ENCODE measurements around the gene SRGAP1.

The SRGAP1 gene

GRCh38 chr12:63911341-63911740, 66.8 kb downstream of the SRGAP1 start:
- FAIRE-seq = no peak

- no peak for FAIRE-seq
These were observed 68.2 kb downstream of the SRGAP1 start for GRCh38 chr12:63912651-63913050.

GRCh38 chr12:63913929-63914328, 69.4 kb downstream of the SRGAP1 start:
- FAIRE-seq = no peak

GRCh38 chr12:63915105-63915800, 70.8 kb downstream of the SRGAP1 start:
- FAIRE-seq = no peak

- no peak for FAIRE-seq
These were observed 72.3 kb downstream of the SRGAP1 start for GRCh38 chr12:63916561-63917476.

GRCh38 chr12:63917477-63917862, 73.0 kb downstream of the SRGAP1 start:
- FAIRE-seq = no peak

GRCh38 chr12:63917864-63918799, 73.6 kb downstream of the SRGAP1 start:
- FAIRE-seq = no peak

GRCh38 chr12:63918800-63919300, 74.3 kb downstream of the SRGAP1 start:
- no peak for FAIRE-seq

GRCh38 chr12:63919756-63920155, 75.3 kb downstream of the SRGAP1 start:
- no peak for FAIRE-seq

GRCh38 chr12:63921157-63921556, 76.7 kb downstream of the SRGAP1 start:
- no peak for FAIRE-seq

GRCh38 chr12:63922474-63922873, 78.0 kb downstream of the SRGAP1 start:
- FAIRE-seq = no peak

GRCh38 chr12:63924781-63925180, 80.3 kb downstream of the SRGAP1 start:
- no peak for FAIRE-seq

GRCh38 chr12:63927511-63927910, 83.0 kb downstream of the SRGAP1 start:
- no peak for FAIRE-seq

GRCh38 chr12:63928305-63928704, 83.8 kb downstream of the SRGAP1 start:
- FAIRE-seq = no peak

GRCh38 chr12:63929426-63929825, 84.9 kb downstream of the SRGAP1 start:
- no peak for FAIRE-seq

- no peak for FAIRE-seq
These were observed 86.5 kb downstream of the SRGAP1 start for GRCh38 chr12:63930971-63931370.

GRCh38 chr12:63931703-63932102, 87.2 kb downstream of the SRGAP1 start:
- no peak for FAIRE-seq

GRCh38 chr12:63934936-63935335, 90.4 kb downstream of the SRGAP1 start:
- FAIRE-seq = no peak

- peak; percentile 32 for FAIRE-seq
These were observed 90.9 kb downstream of the SRGAP1 start for GRCh38 chr12:63935361-63935760.

GRCh38 chr12:63937378-63938316, 93.1 kb downstream of the SRGAP1 start:
- FAIRE-seq = no peak

- no peak for FAIRE-seq
These were observed 96.0 kb downstream of the SRGAP1 start for GRCh38 chr12:63940310-63941005.

Measured in A204.1 (cell line).